Limb (tissue), 2 donors: ENCODE measurements around the gene SYNGR3.
"Not testable (repeated sequence)": the region's sequence is repeated elsewhere in the genome, so short reads cannot be mapped to it uniquely, and the experiment has no call there.

Experiments used
- DNase-seq, 2 donors: peaks; one replicate each; pipeline ENCODE4 v3.0.0-alpha.2; 2016; ENCODE audit errors: extremely low spot score in 2 of 2

SYNGR3 gene

GRCh38 chr16:2008009-2008526, 18.3 kb downstream of the SYNGR3 start:
- no peak for DNase-seq

GRCh38 chr16:2008631-2009163, 18.9 kb downstream of the SYNGR3 start:
- DNase-seq, result no peak

- DNase-seq, result no peak
Observed at GRCh38 chr16:2009164-2009711, 19.5 kb downstream of the SYNGR3 start.

- peak; percentile 88 to 89 for DNase-seq
Observed at GRCh38 chr16:2009791-2010510, 20.2 kb downstream of the SYNGR3 start, which contains the start of gene ZNF598. TSS of gene ZNF598 (minus strand) at chr16:2009821.

DNA sequence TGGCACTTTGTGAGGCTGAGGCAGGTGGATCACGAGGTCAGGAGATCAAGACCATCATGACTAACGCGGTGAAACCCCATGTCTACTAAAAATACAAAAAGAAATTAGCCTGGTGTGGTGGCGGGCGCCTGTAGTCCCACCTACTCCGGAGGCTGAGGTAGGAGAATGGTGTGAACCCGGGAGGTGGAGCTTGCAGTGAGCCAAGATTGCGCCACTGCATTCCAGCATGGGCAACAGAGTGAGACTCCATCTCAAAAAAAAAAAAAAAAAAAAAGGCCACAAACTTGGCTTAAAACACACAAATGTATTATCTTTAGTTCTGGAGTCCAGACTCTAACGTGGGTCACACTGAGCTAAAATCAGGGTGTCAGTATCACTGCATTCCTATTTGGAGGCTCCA, 22.0 kb downstream of the SYNGR3 start:
- DNase-seq, result not testable (repeated sequence)

GRCh38 chr16:2013527-2013926, 23.8 kb downstream of the SYNGR3 start:
- no peak for DNase-seq

DNA sequence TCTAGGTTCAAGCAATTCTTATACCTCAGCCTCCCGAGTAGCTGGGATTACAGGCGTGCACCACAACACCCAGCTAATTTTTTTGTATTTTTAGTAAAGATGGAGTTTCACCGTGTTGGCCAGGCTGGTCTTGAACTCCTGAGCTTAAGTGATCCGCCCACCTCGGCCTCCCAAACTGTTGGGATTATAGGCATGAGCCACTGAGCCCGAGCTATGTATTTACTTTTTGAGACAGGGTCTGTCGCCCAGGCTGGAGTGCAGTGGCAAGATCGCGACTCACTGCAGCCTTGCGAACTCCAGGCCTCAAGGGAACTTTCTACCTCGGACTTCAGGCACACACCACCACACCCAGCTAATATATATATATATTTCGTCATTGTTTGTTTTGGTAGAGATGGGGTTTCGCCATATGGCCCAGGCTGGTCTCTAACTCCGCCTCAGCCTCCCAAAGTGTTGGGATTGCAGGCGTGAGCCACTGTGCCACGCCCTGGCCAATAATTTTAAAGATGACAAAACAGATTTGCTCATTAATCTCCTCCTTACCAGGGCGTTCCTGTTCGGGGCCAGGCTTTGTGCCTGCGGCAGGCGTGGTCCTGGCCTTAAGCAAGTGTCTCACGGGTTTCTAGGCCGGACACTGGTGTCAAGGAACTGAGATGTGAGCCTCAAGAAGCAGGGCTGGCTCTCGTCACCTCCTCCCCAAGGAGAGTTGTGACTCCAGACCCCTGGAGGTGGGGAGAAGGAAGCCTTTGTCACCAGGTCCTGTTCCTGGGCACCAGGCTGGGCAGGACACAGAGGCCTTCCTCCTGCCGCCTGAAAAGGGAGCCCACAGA, 25.6 kb downstream of the SYNGR3 start:
- no peak for DNase-seq

- DNase-seq, result no peak
Observed at GRCh38 chr16:2015947-2016208, 26.1 kb downstream of the SYNGR3 start.

- no peak for DNase-seq
Observed at GRCh38 chr16:2016407-2016922, 26.7 kb downstream of the SYNGR3 start.

- peak in 1 of 2 donors; percentile 71 for DNase-seq
Observed at GRCh38 chr16:2019518-2019920, 29.7 kb downstream of the SYNGR3 start, which contains the start of gene NPW. TSS of gene NPW (plus strand) at chr16:2019785.

DNA sequence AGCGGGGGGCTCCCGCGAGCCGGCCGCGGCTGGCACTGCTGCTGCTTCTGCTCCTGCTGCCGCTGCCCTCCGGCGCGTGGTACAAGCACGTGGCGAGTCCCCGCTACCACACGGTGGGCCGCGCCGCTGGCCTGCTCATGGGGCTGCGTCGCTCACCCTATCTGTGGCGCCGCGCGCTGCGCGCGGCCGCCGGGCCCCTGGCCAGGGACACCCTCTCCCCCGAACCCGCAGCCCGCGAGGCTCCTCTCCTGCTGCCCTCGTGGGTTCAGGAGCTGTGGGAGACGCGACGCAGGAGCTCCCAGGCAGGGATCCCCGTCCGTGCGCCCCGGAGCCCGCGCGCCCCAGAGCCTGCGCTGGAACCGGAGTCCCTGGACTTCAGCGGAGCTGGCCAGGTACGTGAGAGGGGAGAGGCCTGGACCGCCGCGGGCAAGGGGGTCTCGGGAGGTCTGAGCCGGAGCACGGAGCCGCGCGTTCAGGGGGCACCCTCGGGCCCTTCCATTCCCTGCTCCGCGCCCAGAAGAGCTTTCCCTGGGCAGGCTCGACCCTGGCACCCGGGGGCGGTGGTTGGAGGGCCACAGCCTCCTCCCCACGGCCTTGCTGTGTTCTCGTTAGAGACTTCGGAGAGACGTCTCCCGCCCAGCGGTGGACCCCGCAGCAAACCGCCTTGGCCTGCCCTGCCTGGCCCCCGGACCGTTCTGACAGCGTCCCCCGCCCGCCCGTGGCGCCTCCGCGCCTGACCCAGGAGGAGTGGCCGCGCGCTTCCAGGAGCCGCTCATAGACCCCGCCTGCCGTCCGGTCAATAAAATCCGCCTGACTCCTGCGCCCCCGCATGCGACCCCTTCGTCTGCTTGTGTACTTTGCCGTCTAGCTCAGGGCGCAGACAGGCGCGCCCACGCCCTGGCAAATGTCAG, 30.4 kb downstream of the SYNGR3 start:
- DNase-seq, result no peak

DNA sequence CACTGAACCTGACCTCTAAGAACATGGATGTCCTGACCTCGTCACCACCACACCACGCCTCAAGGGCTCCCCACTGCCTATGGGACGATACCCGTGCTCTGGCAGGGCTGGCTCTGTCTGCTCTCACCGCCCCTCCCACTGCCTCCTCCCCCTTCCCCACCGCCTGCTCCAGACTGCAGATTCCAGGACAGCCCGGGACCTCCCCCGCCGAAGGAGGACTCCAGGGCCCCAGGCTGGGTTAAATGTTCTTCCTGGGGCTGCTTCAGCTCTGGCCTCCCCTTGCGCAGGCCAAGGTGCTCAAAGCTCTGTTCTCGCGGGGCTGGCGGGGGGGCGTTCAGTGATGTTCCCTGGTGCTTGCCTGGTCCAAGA, 32.9 kb downstream of the SYNGR3 start:
- no peak for DNase-seq

GRCh38 chr16:2023092-2024031, 33.6 kb downstream of the SYNGR3 start:
- DNase-seq, result peak; percentile 90 to 97

DNA sequence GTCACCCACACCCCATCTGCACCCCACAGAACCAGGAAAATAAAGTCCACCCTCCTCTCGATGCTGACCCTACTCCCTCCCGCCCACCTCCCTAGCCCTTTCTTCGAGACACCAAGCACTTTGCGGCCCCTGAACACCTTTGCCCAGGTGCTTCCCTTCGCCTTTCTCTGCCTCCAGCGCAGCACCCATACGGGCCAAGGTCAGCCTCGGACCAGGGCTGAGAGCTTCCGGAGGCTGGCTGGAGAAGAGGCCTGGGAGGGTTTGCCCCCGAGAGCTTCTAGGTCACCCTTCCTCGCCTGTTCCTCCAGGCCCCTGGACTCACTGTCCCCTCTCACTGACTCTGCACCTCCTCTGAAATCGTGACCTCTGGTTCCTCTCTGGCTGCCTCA, 34.3 kb downstream of the SYNGR3 start:
- DNase-seq, result no peak

DNA sequence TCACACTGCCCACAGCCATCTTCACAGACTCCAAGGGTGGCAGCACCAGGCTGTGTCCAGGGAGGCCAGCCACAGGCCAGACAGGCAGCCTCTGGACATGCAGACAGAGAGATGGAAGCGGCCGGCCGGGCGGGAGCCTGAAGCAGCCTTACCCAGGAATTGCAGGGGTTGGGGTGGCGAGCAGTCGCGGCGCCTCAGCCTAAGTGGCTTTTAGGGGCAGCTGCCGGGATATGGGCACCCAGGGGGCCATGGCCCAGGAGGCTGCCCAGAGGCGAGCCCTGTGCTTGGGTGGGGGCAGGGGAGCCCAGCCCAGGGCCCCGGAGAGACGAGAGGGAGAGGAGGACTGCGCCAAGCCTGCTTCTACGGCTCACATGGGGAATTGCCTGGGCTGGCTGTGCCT, 35.5 kb downstream of the SYNGR3 start:
- DNase-seq, result peak in 1 of 2 donors; percentile 26

GRCh38 chr16:2025878-2026460, 36.2 kb downstream of the SYNGR3 start:
- DNase-seq, result peak in 1 of 2 donors; percentile 39

DNA sequence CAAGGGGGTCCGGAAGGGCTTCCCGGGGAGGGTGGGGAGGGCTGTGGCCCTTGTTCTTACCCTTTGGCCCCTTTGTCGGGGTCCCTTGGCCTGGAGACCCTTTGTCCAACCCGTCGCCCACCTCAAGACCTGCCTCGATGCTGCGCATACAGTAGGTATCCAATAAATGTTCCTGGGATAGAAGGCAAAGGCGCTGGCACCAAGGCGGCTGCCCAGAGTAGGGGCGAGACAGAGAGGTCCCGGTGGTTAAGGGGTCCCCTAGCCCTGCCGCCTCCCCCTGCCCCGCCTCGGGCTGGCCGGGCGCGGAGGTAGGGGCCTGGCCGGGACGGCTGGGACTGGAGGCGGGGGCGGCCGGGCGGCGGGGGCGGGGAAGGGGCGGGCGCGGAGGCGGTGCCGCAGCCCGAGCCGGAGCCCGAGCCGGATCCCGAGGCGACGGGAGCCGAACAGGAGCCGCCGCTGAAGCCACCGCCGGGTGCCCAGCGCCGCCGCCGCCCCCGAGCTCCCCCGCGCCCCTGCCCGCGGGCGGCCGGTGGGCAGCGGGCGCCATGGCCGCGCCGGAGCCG, 36.8 kb downstream of the SYNGR3 start, which contains the start of gene NHERF2:
TSS of gene NHERF2 (plus strand) at position 442 of the 563 bp plus-strand sequence. CDS start at position 546, 104 bp downstream.
- DNase-seq, result peak in 1 of 2 donors; percentile 71
